GM19438 (cell line): Measurements from ENCODE around the gene ARHGAP45.

Source experiments
- ATAC-seq: cut with Tn5 transposase; IDR thresholded peaks from one replicate; pipeline ENCODE4 v1.9.1; 2021; ENCODE audit warnings: low read depth; ENCODE audit not compliant: unreplicated experiment

The ARHGAP45 gene

DNA sequence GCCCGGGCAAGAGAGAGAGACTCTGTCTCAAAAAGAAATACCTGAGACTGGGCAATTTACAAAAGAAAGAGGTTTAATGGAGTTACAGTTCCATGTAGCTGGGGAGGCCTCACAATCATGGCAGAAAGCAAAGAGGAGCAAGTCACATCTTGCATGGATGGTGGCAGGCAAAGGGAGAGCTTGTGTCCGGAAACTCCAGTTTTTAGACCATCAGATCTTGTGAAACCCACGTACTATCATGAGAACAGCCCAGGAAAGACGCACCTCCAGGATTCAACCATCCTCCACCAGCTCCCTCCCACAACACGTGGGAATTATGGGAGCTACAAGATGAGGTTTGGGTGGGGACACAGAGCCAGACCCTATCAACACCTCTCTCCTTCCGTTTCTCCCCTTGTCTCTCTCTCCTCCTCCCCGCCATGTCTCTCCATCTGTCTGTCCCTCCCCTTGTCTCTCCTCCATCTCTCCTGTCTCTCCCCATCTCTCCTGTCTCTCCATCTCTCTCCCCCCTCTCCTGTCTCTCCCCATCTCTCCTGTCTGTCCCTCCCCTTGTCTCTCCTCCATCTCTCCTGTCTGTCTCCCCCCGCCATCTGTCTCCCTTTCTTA, 18.2 kb downstream of the ARHGAP45 start:
- no peak for ATAC-seq

DNA sequence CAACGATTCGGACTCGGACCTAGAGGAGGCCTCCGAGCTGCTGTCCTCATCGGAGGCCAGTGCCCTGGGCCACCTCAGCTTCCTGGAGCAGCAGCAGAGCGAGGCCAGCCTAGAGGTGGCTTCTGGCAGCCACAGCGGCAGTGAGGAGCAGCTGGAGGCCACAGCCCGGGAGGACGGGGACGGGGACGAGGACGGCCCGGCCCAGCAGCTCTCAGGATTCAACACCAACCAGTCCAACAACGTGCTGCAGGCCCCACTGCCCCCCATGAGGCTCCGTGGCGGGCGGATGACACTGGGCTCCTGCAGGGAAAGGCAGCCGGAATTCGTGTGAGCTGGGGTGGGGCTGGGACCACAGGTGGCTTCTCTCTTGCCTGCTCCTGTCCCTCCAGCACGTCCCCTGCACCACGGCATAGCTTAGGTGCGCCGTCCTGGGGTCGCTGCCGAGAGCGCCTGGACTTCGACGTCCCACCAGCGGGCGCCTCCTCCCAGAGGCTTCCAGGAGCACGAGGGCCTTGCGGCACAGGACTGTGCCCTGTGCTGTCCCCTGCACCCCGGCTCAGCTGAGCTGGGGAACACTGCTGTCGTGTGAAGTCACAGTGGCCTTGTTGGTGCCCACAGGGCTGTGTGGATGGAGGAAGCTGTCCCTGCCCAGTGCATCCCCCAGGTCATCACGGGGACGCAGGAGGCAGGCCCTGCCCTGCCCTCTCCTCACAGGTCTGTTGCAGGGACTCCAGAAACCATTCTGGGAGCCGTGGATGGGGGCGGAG, 18.9 kb downstream of the ARHGAP45 start:
- no peak for ATAC-seq

- ATAC-seq, result no peak
Observed at GRCh38 chr19:1086613-1087012, 19.6 kb downstream of the ARHGAP45 start.

GRCh38 chr19:1087813-1088415, 20.9 kb downstream of the ARHGAP45 start:
- no peak for ATAC-seq

DNA sequence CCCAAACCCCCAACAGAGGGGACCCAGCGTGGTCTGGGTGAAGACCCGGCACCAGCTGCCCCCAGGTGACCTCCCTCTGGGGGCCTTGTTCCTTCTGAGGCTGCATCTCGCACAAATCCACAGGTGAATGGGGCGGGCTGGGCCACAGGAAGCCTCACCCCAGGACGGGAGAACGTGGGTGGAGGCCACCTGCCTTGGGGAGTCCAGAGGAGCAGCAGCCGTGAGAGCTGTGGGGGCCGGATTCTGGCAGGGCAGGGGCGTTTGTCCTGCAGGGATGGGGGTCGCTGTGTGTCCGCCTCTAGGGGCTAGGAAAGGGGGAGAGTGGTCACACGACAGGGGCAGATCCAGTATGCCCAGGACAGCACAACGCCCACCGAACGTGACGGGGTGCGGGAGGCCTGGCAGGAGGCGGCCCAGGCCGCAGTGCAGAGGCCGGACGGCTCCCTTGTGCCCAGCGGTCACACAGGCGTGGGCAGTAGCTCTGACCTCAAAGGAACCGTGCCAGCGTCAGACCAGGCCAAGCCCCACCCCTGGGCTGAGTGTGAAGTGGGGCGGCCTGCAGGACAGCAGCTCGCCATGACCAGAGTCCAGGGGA, 21.5 kb downstream of the ARHGAP45 start:
- ATAC-seq, result no peak

GRCh38 chr19:1089126-1089771, 22.3 kb downstream of the ARHGAP45 start:
- no peak for ATAC-seq

DNA sequence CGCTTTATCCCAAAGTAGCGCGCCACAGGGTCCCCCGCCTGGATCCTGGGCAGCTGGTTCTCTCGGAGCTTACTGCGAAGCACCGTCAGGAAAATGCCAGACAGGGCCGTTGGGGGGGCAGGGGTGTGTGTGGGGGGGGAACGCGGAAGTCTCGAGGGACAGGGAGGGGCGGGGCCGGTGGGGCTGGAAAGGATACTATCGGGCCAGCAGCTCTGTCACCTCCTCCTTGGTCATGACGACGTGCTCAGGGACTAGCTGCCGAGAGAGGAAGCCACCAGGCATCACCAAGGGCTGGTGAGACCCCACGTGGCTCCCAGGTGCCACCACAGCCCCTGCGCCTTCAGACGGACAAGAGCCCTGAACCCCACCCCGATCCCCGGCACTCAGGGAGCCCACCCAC, 22.9 kb downstream of the ARHGAP45 start:
- no peak for ATAC-seq

DNA sequence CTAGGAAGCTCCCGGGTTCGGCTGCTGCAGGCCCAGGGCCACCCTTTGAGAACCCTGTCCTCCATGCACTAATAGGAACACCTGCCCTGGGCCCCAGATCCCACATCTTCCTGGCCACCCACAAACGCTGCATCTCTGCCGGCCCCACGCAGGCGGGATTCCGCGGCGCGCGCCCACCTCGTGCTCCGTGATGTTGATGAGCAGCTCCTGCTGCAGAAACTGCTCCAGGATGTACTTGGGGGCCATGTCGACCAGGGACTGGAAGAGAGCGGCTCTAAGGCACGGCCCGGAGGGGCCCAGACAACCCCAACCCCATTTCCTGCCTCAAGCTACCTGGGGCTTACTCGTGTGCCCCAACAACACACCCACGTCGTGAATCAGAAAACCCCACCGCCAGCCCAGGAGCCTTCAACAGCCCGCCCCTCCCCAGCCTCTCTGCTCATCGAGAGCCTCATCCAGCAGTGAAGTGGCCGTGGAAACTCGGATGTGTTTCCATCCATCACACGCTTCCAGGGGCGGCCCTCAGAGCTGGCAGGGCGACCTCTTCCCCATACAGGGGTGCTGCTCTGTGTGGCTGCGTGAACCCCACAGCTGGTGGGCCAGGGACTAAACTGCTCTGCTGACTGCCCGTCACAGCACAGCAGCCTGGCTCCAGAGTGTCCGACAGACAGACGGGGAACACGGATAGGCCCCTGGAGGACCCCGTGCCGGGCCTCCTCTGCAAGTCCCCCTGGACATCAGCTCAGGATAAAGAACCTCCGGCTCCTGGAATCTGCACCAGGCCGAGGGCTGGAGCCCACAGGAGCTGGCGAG, 24.0 kb downstream of the ARHGAP45 start:
- ATAC-seq, result no peak

- ATAC-seq, result no peak
Observed at GRCh38 chr19:1091544-1092175, 24.7 kb downstream of the ARHGAP45 start.

GRCh38 chr19:1093330-1093729, 26.4 kb downstream of the ARHGAP45 start:
- no peak for ATAC-seq

- ATAC-seq, result no peak
Observed at GRCh38 chr19:1093811-1094553, 27.0 kb downstream of the ARHGAP45 start.

GRCh38 chr19:1094655-1094977, 27.6 kb downstream of the ARHGAP45 start:
- ATAC-seq, result no peak

- peak; percentile 72 for ATAC-seq
Observed at GRCh38 chr19:1094978-1095701, 28.2 kb downstream of the ARHGAP45 start, which contains the start of gene POLR2E. POLR2E (minus strand) TSS chr19:1095375; CDS start chr19:1095315, 60 bp downstream.

DNA sequence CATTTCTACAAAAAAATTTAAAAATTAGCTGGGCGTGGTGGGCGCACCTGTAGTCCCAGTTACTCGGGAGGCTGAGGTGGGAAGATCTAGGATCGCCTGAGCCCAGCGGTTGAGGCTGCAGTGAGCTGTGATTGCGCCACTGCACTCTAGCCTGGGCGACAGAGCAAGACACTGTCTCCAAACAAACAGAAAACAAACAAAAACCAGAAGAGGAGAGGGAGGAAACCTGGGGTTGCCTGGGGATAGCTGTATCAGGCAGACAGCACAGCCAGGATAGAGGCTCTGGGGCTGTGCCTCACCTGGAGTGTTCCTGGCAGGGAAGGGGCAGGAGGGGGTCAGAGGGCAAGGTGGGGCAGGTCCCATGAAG, 30.8 kb downstream of the ARHGAP45 start:
- no peak for ATAC-seq

DNA sequence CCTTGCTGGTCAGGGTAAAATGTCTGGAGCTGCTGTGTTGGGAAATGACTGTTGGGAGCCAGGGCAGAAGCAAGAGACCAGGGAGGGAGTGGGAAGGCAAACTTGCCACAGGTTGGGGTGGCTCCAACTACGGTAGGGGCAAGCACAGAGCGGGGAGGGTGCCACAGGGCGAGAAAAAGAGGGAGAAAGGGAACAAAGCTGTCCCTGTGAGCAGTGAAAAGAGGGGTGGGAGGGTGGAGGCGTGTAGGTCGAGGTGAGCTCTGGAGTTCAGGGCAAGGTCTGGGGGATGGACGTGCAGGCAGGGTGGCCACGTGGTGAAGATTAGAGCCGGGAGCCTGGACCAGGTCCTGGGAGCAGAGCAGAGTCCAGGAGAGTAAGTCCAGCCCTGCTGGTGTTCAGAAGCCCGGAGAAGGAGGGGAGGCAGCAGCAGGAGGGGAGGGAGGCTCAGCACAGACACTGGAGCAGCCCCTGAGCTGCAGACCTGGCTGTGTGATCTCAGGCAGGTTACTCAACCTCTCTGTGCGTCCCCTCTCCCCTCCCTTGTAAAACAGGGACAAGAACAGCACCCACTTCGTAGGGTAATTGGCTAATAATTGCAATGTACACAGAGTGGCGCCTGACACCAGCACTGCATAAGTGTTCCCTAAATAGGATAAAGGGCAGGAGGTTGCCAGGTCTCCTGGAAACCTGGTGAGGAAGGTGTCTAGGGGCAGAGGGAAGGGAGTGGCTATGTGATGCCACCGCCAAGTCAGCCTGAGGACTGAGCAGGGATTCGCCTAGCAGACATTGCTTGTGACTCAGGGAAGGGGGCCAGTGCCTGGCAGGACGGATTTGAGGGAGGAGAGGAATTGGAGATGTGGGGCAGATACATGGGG, 31.4 kb downstream of the ARHGAP45 start:
- ATAC-seq, result no peak

DNA sequence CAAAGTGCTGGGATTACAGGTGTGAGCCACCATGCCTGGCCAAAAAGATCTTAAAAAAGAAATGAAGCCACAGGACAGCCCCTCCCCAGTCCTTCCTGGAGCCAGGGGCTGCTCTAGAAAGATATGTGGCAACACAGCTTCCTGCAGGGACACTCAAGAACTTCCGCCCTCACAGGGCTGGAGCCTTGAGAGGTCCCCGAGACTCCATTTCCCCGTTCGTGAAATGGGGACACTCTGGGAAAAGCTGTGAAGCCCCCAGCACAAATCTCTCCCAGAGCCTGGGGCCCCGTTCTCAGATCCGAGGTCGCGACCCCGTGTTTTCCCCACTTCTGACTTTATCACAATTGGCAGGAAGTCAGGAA, 34.4 kb downstream of the ARHGAP45 start:
- ATAC-seq, result no peak

GRCh38 chr19:1102407-1103131, 35.6 kb downstream of the ARHGAP45 start:
- no peak for ATAC-seq
